Measurements from ENCODE around the gene ATP6V0E2. TPM values are rescaled to one million over a fixed set of nuclear protein-coding genes. Genes with fewer than 3 reads are reported as not detected.

ATP6V0E2 gene
- total and polyA plus RNA-seq, 12 donors = 27.5 to 119 (median 88.4) TPM

DNA sequence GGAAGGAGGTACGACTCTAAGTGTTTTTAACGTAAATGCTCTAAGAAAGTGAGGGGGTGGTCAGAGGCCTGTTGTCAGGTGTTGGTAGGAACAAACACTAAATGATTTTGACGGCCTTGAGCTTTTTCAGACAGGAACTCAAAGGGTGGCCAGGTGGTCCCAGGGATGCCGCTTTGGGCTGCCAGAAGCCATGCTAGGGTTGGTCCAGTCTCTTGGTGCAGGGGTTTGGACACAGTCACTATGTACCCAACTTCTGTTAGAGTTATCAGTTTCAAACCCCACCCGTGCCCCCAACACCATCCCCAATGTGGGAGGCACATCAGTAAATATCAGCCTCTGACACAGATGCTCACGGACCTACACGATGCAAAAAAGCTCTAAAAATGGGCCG is 9.3 kb downstream of the ATP6V0E2 start:
- TF ChIP-seq, protein P1, sequence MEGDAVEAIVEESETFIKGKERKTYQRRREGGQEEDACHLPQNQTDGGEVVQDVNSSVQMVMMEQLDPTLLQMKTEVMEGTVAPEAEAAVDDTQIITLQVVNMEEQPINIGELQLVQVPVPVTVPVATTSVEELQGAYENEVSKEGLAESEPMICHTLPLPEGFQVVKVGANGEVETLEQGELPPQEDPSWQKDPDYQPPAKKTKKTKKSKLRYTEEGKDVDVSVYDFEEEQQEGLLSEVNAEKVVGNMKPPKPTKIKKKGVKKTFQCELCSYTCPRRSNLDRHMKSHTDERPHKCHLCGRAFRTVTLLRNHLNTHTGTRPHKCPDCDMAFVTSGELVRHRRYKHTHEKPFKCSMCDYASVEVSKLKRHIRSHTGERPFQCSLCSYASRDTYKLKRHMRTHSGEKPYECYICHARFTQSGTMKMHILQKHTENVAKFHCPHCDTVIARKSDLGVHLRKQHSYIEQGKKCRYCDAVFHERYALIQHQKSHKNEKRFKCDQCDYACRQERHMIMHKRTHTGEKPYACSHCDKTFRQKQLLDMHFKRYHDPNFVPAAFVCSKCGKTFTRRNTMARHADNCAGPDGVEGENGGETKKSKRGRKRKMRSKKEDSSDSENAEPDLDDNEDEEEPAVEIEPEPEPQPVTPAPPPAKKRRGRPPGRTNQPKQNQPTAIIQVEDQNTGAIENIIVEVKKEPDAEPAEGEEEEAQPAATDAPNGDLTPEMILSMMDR (IDR thresholded peaks at IDR 0.05) = no peak
- DNase-seq (no peak), ATAC-seq (no peak)
- H3K36me3 ChIP-seq = peaks cover 0 to 16% (median 0%) of the 10 kb centered on the region in 9 donors
- peaks cover 16 to 62% (median 39%) of the 10 kb centered on the region in 9 donors for H3K4me1 ChIP-seq
- H3K9me3 ChIP-seq = no peaks in the 10 kb centered on the region
- H3K27ac ChIP-seq = peak overlapping the region in 3 of 10 donors; percentile 39 to 51 (median 44)
- intact Hi-C loops (cut with DNase I) = loop anchor here in 7 of 10 donors (5.0 to 10.0 kb wide), 3 partner anchors 162 to 389 kb away; no protein-coding TSS in a partner anchor
- H3K27me3 ChIP-seq = no peaks in the 10 kb centered on the region
- WGBS, 2 donors = 59 to 64% methylated on average over 8 of the region's 8 CpGs
- no peak overlapping the region for H3K4me3 ChIP-seq

DNA sequence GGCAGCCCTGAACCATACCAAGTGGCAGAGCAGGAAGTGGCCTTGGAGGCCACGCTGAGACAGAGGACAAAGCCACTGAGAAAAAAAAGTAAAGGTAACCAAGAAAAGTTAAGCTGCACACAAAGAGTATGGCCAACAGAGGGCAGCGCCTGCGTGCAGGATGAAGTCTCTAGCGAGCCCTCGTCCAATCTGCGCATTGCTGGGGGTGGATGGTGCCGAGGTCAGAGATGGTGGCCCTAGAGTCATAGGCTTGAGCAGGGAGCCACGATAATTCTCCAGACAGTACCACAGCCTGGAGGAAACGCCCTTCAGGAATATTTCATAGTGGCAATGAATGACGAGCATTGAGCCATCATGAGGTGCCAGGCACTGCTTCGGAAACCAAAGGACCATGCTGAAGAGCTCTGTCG is 9.7 kb downstream of the ATP6V0E2 start:
- ATAC-seq (peak; percentile 46 to 81 (median 69)), DNase-seq (peak; percentile 55 to 58)
- peak overlapping the region in 5 of 10 donors; percentile 19 to 66 (median 44) for H3K27ac ChIP-seq
- intact Hi-C loops (cut with DNase I) = loop anchor here in 7 of 10 donors (5.0 to 10.0 kb wide), 3 partner anchors 161 to 389 kb away; no protein-coding TSS in a partner anchor
- H3K4me1 ChIP-seq = peaks cover 16 to 62% (median 39%) of the 10 kb centered on the region in 9 donors
- H3K27me3 ChIP-seq = no peaks in the 10 kb centered on the region
- H3K36me3 ChIP-seq = peaks cover 0 to 14% (median 0%) of the 10 kb centered on the region in 9 donors
- no peak overlapping the region for H3K4me3 ChIP-seq
- WGBS, 2 donors = 23 to 33% methylated on average over 12 of the region's 12 CpGs
- TF ChIP-seq, protein P1 (IDR thresholded peaks at IDR 0.05) = peak; percentile 40 to 80 (median 70)
- no peaks in the 10 kb centered on the region for H3K9me3 ChIP-seq

DNA sequence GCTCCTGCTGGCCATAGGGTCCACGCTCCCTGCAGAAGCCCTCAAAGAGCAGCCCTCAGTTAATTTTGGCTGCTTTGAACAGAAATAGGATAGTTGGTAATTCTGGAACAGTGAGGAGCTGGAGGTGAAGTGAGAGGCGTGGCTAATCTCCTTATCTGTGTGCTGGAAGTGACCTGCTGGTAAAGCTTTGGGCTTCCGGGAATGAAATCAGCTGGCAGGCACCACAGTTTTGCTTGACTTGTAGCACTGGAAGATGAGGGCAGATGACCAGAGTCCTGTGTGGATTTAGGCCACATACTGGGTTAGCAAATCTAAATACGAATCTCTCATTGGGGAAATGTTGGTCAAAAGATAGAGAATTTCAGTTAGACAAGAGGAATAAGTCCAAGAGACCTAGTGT is 10.2 kb downstream of the ATP6V0E2 start:
- peaks cover 16 to 62% (median 39%) of the 10 kb centered on the region in 9 donors for H3K4me1 ChIP-seq
- intact Hi-C loops (cut with DNase I) = loop anchor here in 7 of 10 donors (5.0 to 10.0 kb wide), 3 partner anchors 161 to 388 kb away; no protein-coding TSS in a partner anchor
- no peaks in the 10 kb centered on the region for H3K9me3 ChIP-seq
- H3K4me3 ChIP-seq = no peak overlapping the region
- ATAC-seq (peak in 5 of 8 donors; percentile 15 to 47 (median 25)), DNase-seq (no peak)
- no peaks in the 10 kb centered on the region for H3K27me3 ChIP-seq
- peaks cover 0 to 13% (median 0%) of the 10 kb centered on the region in 9 donors for H3K36me3 ChIP-seq
- H3K27ac ChIP-seq = peak overlapping the region in 6 of 10 donors; percentile 13 to 66 (median 42)
- TF ChIP-seq, protein P1 (IDR thresholded peaks at IDR 0.05) = no peak
- 48 to 50% methylated on average over 4 of the region's 4 CpGs for WGBS, 2 donors

DNA sequence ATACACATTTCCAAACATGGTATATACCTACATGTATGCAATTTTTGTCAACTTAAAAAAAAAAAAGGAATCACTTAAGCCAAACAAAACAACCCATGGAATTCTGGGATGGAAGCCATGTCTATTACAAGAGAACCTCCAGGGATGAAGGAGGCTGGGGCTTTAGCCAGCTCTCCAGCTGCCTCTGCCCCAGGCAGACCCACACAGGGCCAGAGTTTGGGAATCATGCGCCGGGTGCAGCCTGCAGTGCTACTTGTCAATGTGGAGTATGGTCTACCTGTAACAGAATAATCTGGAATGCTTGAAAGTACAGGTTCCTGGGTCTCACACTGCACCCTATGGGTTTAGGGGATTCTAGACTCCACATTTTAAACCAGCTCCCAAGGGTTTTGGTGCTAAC is 10.8 kb downstream of the ATP6V0E2 start:
- ATAC-seq (peak; percentile 49 to 78 (median 68)), DNase-seq (no peak)
- Histone ChIP-seq H3K27ac (peak overlapping the region in 9 of 10 donors; percentile 13 to 66 (median 50)), H3K9me3 (no peaks in the 10 kb centered on the region), H3K4me1 (peaks cover 16 to 62% (median 39%) of the 10 kb centered on the region in 9 donors), H3K4me3 (no peak overlapping the region), H3K27me3 (no peaks in the 10 kb centered on the region), H3K36me3 (peaks cover 0 to 8% (median 0%) of the 10 kb centered on the region in 9 donors)
- intact Hi-C loops (cut with DNase I) = loop anchor here in 7 of 10 donors (5.0 to 10.0 kb wide), 3 partner anchors 160 to 388 kb away; no protein-coding TSS in a partner anchor
- TF ChIP-seq, protein P1 (IDR thresholded peaks at IDR 0.05) = no peak
- WGBS, 2 donors = 63 to 81% methylated on average over 2 of the region's 2 CpGs
